Putamen (tissue), 1 donor: Measurements from ENCODE around the gene MFRP.

Experiments used
- DNase-seq: peaks from one replicate; pipeline ENCODE4 v3.0.0-alpha.2; 2016; ENCODE audit warnings: low spot score

MFRP gene

DNA sequence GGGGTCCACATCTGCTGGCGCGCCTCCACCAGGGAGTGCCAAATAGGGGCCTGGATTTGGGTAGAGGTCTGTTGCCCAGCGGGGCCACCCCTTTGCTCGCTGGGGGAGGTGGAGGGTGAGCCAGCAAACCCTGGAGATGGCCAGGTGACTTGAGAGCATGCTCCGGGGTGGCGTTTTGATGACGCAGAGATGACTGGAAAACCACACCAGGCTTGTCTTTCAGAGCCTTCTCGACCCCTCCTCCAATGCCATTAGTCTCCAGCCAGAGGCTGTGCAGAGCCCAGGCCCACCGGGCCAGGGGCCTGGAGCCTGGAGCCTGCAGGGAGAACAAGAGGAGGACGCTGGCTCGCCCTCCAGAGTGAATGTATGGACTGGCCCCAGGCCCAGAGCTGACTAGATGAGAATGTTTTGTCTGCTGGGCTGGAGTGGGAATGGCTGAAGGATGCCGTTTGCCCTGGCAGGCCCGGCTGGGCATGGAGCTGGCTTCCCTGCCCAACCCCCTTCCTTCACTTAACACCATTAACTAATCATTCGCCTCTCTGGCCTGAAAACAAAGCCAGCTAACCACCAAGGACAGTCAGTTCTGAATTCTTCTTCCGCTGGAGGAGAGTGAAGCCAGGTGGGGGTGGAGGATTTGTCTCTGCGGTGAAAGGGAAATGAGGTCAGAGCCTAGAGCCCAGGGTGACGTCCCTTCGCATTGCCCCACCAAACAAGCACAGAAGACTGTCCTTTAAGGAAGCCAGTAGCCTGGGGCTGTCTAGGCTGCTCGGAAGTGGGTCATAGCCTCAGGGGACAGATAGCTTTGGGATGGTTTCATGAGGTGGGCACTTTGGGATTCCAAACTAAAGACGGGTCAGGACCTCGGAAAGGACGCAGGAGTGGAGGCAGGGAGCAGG lies 28.0 kb downstream of the MFRP start:
- no peak for DNase-seq

- DNase-seq = no peak
Measured at GRCh38 chr11:119317592-119318239, 28.8 kb downstream of the MFRP start.

GRCh38 chr11:119316729-119317591 lies 29.5 kb downstream of the MFRP start, which contains the start of gene MCAM:
Gene MCAM (minus strand): TSS chr11:119317130. CDS start chr11:119317101, 29 bp downstream.
- peak; percentile 62 for DNase-seq

DNA sequence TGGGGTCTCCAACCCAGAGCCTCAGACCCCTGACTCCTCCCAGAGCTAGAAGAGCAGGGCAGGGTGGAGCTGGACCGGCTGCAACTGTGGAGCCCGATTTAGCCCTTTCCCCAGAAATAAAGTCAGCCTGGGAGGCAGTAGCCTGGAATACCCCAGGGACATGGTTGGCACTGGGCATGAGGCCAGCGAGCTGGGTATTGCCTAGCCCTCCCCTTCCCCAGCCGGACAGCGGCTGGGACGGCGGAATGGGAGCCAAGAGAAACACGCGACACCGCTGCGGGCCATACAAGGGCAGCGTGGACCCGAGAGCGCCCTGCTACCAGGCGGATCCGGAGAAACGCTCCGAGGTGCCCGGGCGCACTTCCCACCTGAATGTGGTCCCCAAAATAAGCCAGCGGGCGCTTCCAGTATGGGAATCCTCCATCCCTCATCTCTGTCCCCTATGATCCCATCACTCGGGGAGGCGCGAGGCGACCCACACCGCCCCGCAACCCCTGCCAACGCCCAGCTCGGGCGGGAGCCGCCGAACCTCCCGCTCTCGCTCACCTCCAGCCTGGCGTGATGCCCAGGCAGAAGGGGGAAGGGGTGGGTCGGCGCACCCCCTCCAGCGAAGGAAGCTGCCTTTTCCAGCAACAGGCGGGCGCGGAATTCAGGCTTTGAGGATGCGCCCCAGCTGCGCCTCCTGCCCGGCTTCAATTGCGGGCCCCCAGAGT lies 30.3 kb downstream of the MFRP start:
- DNase-seq = peak; percentile 88

- DNase-seq = peak; percentile 84
Measured at GRCh38 chr11:119315131-119316015, 31.1 kb downstream of the MFRP start.

GRCh38 chr11:119314726-119315125 lies 31.8 kb downstream of the MFRP start:
- no peak for DNase-seq

GRCh38 chr11:119310682-119311052 lies 35.8 kb downstream of the MFRP start:
- DNase-seq = no peak

DNA sequence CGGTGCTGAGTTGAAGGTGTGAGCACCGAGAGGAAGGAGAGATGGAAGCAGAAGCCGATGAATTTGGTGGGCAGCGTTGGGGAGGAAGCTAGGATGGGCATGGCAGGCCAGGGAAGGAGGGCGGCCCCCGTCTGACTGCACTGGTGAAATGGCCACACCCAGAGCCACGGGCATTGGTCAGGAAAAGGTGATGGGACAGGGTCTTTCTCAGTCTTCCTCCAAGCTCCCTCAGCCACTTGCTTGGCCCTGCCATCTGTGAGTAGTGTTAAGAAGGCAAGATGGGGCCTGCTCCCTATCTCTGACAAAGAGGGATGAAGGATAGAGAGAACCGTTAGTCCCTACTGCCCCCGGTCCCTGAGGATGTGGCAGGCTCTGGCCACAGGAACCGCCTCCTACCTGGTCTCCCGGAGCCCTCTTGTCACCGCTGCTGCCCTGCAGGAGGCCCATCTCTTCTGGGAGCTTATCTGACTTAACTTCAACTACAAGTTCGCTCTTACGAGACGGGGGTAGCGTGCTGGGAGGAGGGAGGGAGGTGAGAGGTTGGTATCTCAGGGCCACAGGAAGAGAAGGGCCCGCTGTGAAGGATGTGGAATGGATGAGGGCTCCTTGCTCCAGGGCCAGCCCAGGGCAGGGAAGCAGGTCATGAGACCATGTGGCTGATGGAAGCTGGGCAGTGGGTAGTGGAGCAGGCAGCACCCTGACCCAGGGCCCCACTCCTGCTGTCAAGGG lies 36.4 kb downstream of the MFRP start:
- no peak for DNase-seq

DNA sequence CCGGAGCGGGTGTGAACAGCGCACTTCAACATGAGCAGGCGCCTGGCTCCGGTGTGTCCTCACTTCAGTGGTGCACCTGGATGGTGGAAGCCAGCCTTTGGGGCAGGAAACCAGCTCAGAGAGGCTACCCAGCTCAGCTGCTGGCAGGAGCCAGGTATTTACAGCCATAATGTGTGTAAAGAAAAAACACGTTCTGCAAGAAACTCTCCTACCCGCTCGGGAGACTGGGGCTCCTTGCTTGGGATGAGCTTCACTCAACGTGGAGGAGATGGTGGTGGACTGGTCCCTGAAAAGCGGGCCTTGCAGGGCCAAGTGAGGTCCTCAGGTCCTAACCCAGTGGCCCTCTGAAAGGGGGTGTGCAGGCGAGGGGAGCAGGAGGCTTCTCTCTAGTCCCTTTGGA lies 37.1 kb downstream of the MFRP start:
- DNase-seq = no peak

- no peak for DNase-seq
Measured at GRCh38 chr11:119307974-119308373, 38.5 kb downstream of the MFRP start.

GRCh38 chr11:119307219-119307618 lies 39.3 kb downstream of the MFRP start:
- no peak for DNase-seq

DNA sequence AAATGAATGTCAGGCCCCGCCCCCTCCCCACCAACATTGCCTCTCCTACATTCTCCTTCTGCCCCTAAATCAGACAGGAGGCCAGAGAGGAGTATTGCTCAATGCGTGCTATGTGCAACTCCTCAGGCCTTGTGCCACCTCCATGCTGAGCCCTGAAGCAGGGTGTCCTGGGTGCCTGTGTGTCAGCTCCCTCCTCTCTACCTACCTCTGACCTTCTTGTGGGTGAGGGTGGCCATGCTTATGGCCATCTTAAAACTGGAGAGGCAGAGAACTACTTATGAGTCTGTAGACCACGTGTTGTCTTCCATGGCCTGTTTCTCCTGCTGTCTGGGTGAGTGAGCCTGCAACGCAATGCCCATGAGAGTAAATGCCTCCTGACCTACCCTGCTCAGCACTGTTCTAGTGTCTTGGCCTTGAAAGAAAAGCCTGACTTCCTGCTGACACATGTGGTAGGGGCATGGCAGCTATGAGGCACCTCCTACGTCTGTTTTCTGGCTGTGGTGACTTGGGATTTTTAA lies 40.1 kb downstream of the MFRP start:
- DNase-seq = no peak

DNA sequence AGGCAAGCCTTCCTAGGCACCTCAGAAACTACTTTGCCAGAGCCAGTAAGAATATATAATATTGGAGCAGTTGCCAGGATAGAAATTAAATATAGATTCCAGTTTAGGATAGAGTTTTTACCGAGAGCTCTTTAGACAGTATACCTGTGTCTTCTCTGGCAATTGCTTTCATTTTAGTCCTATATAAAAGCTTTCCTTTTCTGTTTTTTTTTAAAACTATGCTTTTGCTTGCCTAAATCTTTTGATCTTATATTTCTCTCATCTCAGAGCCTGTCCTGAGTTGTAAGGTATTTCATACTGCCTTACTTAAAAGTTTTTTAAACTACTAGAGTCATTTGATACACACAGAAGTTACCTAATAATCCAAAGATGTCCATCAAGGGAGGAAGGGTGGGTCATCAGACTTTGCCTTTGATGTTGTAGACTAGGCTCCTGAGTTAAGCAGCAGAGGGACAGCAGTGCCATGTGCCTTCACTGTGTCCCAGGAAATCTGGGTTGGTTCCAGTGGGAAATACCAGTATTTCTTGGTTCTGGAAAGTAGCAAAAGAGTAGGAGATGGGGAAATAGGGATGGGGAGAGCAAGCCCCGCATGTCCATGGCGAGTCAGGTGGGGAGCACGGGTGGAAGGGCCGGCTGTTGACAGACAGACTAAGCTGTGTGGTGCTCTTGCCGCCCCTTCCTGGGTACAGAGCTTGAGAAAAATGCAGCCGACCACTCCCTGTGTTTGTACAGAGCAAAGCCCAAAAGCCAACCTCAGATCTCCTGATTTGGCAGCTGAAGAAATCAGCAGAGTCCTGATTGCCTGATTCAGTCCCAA lies 40.7 kb downstream of the MFRP start:
- DNase-seq = no peak

DNA sequence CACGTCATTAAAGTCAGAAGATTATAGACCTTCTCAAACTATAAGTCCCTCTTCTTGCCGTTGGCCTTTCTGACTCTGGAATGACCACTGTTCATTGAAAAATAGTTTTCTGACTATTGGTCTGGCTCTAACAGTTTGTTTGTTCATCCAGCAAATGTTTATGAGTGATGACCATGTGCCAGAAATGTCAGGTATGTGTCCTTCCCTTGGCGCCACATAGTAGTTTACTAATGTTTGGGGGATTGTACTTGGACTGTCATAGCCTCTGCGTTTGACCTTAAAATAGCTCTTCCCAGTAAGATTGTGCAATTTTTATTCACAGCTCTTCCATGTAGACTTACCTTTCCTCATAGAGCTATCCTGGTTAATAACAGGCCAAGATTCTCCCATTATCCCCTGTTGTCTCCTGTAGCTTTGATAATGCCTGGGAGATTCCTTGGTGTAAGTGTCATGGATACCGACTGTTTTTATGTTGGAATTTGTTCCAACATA lies 43.2 kb downstream of the MFRP start:
- no peak for DNase-seq

DNA sequence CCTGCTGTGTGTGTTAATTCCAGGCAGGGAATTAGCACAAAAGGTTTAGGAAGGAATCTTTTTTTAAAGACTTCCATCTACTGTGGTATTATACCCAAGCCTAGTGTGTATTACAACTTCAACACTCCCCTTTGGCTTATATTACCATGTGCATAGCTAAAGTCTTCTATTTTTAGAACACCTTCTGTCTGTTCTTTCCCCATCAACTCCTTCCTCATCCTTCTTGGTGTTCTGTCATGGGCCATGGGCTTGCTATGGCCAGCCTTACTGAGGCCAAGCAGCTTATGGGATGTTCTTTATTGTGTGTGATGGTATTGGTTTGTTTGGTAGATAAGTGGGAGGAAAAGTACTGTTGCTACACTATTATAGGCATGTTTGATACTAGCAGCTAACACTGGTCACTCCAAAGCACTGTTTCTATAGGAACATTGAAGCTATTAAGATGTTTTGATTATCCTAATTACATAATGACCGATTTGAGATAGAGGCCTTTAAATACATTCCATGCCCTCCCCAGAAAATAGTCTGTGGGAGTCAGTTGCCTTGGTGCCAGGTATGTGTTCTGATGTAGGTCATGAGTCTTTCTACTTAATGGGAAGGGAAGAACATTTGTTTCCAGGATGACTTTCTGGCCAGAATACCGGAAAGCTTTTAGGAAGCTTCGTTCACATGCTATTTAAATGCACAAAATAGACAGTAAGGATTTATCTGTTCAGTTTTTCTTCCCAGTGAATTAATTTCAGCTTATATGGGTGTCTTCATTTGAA lies 46.1 kb downstream of the MFRP start:
- DNase-seq = no peak

DNA sequence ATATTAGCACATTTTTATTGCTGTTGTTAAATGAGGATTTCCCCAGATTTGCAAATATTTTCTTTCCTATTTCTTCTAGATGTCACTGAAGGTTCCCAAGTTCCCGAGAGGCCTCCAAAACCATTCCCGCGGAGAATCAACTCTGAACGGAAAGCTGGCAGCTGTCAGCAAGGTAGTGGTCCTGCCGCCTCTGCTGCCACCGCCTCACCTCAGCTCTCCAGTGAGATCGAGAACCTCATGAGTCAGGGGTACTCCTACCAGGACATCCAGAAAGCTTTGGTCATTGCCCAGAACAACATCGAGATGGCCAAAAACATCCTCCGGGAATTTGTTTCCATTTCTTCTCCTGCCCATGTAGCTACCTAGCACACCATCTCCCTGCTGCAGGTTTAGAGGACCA lies 47.1 kb downstream of the MFRP start:
- DNase-seq = no peak

GRCh38 chr11:119298726-119299125 lies 47.8 kb downstream of the MFRP start:
- no peak for DNase-seq

GRCh38 chr11:119297938-119298337 lies 48.6 kb downstream of the MFRP start:
- DNase-seq = no peak
